Choroid plexus epithelial cell (primary cell): Measurements from ENCODE around the gene SPTLC1.
A peak's percentile ranks its signal among the peaks of the same experiment; 100 is the strongest.
"Not testable (repeated sequence)": the region's sequence is repeated elsewhere in the genome, so short reads cannot be mapped to it uniquely, and the experiment has no call there.

Experiments used
- DNase-seq: peaks from one replicate; pipeline ENCODE4 v3.0.0-alpha.2; 2010; ENCODE audit warnings: low read depth
- H3K4me3 ChIP-seq: 2 replicates; pipeline ENCODE4 v1.5.1; 2011; ENCODE audit warnings: low read depth, mild to moderate bottlenecking, control low read depth, low read length, moderate library complexity
- TF ChIP-seq, protein P1 (sequence below): conservative IDR thresholded peaks from 2 replicates; pipeline ENCODE4 v1.5.1; 2011; ENCODE audit warnings: low read depth, mild to moderate bottlenecking, control low read depth, inconsistent platforms, low read length, moderate library complexity

The SPTLC1 gene

DNA sequence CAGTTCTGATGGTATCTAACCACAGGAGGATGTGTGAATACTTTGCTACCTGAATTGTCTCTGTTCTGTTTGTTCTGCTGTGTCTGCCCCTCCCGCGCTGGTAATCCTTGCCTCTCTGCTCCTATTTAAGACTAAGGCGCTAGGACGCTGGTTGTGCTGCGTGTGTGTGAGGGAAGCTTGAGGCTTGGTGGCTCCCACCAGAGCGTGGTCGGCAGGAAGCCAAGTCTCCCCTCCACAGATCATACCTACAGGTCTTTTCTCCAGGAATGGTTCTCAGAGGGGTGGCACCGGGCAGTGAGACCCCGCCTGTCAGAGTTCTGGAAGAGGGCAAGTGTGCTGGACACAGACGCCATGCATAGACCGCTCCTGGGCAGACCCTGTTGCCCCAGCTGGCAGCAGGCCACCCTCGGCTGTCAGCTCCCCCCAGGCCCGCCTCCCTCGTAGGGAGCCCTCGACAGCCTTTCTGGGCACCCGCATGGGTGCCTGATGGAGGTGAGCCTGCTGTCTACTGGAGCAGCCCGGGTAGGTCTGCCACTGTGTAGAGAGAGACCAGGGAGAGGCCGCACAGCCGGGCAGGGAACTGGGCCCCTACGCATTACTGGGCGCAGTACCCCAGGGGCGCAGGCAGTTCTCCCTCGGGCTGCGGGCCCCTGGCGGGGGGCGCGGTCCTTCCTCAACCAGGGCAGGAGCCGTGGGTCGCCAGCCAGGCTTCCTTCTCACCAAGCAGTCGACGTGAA lies 111.7 kb downstream of the SPTLC1 start:
- no peak for DNase-seq
- TF ChIP-seq, protein P1, sequence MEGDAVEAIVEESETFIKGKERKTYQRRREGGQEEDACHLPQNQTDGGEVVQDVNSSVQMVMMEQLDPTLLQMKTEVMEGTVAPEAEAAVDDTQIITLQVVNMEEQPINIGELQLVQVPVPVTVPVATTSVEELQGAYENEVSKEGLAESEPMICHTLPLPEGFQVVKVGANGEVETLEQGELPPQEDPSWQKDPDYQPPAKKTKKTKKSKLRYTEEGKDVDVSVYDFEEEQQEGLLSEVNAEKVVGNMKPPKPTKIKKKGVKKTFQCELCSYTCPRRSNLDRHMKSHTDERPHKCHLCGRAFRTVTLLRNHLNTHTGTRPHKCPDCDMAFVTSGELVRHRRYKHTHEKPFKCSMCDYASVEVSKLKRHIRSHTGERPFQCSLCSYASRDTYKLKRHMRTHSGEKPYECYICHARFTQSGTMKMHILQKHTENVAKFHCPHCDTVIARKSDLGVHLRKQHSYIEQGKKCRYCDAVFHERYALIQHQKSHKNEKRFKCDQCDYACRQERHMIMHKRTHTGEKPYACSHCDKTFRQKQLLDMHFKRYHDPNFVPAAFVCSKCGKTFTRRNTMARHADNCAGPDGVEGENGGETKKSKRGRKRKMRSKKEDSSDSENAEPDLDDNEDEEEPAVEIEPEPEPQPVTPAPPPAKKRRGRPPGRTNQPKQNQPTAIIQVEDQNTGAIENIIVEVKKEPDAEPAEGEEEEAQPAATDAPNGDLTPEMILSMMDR, result no peak
- no peak overlapping the region for H3K4me3 ChIP-seq

DNA sequence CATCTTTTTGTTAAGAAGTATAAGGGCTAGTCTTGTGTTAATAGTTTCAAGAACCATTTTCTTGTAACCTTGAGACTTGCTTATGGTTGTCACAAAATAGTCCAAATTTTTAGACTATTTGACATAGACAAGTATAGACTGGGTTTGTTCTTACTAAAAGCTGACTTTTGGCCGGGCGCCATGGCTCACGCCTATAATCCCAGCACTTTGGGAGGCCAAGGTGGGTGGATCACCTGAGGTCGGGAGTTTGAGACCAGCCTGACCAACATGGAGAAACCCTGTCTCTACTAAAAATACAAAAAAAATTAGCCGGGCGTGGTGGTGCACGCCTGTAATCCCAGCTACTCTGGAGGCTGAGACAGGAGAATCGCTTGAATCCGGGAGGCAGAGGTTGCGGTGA lies 113.3 kb downstream of the SPTLC1 start:
- not testable (repeated sequence) for DNase-seq, H3K4me3 ChIP-seq

DNA sequence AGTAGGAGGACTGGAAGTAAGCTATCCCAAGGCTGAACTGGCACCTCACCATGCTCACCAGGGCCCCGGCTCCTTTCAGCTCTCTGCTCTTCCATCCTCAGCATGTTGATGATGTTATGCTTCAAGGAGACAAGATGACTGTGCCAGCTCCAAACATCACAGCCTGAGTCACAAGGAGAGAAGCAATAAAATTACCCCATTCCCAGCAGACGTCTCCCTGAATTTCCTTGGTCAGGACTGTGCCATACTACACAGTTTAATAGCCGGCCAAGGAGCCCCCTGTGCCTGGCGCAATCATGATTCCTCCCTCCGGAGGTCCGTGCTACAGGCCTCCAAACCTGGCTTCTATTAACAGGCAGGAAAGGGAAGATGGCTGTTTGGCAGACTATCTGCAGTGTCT lies 114.0 kb downstream of the SPTLC1 start:
- H3K4me3 ChIP-seq, result no peak overlapping the region
- no peak for DNase-seq
- TF ChIP-seq, protein P1, result no peak

DNA sequence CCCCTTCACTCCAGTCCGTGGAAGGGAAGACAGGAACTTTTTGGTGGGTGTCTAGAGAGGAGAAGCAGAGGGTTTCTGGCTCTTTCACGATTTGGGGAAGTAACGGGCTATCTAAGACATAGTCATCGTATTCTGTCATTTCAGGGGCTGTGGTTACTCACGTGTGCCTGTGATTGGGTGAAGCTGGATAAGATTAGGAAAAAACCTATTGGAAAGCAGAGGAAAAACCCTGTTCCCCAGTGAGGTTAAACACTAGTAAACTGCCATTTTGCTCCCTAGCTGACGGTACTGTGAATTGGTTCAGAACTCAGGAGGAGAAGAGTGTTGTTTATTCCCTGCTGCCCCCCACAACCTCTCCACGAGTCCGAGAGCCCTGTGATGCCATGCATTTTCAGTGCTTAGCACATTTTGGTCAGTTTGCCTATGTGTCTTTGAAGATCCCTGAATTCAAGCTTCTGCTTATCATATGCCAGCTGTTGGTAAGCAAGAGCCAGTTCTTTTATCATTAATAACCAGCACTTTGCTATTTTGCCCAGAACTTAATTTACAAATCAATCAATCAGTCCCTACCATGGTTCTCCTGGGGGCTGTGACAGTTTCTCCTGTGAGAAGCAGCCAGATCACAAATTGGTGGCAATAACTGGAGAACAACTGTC lies 120.1 kb downstream of the SPTLC1 start:
- no peak for DNase-seq
- TF ChIP-seq, protein P1, result no peak
- H3K4me3 ChIP-seq, result no peak overlapping the region

DNA sequence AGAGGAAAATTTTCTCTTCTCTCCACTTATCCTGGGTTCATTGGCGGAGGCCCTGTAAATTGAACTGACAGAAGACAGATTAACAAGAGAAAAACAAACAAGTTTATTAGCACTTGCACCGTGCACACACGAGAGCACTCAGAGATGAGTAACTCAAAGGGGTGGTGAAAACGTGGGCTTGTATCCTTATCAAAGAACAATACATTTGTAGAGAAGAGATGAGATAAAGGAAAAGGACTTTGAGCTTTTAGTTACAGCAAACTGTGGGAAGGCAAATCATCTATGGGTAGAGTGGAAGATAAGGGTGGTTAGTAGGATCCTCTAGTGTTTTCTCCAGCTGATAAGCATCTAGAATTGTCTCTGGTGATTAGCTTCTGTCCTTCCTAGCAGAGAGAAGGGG lies 120.8 kb downstream of the SPTLC1 start:
- DNase-seq, result no peak

DNA sequence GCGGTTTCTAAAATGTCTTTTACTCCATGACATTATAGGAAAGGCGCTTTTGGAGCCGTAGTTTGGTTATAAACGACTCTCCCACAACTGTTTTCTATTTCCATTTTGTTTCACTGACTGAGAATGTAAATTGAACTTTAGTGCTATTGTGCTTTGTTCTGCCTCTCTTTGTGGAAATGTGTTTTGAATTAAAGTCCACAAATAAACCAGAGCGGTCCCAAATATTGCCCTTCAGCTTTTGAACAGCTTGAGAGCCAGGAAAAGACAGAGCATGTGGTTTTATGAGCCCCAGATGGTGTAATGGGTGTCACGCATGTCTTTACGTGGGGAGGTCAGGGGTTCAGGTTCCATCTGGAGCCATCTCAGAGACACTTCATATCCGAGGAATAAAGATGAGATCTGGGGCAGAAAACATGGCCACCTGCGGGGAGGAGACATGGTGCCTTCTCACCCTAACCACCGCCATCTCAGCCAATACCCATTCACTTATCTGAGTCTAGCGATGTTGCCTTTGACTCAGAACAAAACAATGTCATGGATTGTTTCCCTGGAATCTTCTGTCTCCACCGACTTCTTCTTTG lies 122.7 kb downstream of the SPTLC1 start:
- DNase-seq, result peak; percentile 47
- TF ChIP-seq, protein P1, result no peak
- H3K4me3 ChIP-seq, result peak overlapping the region; percentile 47

More for the DNA sequence above, 120.8 kb downstream of the SPTLC1 start:
- no peak overlapping the region for H3K4me3 ChIP-seq
- TF ChIP-seq, protein P1, result no peak

DNA sequence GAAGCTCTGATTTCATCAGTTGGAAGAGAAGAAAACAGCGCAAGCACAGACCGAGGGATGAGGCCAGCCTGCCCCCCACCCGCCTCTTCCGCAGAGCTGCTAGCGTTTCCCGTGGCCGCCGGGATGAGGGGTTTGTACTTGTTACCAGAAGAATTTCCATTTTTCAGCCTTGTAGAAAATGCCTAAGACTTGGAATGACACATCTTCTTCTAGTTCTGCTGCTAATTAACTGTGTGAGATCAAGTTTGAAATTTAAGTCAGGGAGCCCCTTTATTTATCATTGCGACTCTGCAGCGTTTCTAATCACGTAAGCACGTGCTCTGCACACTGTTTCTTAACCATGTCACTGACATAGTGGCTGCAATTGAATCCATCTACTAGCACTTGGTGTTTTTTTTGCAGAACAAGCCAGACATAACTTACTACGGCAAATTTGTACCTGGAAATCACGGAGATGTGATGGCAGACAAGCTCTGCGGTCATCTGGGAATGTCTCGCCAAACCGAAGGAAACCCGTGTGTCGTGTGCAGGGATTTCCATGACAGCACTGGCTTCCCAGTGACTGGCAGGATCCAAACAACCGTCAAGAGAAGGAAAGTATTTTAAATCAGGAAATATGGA lies 123.4 kb downstream of the SPTLC1 start:
- H3K4me3 ChIP-seq, result peak overlapping the region; percentile 47
- TF ChIP-seq, protein P1, result no peak
- peak; percentile 25 for DNase-seq
